Measurements from ENCODE around the gene PPP2R5C. TPM values are rescaled to one million over a fixed set of nuclear protein-coding genes. Genes with fewer than 3 reads are reported as not detected.

PPP2R5C gene
- total RNA-seq: 84.7 and 84.8 TPM in 2 replicates

DNA sequence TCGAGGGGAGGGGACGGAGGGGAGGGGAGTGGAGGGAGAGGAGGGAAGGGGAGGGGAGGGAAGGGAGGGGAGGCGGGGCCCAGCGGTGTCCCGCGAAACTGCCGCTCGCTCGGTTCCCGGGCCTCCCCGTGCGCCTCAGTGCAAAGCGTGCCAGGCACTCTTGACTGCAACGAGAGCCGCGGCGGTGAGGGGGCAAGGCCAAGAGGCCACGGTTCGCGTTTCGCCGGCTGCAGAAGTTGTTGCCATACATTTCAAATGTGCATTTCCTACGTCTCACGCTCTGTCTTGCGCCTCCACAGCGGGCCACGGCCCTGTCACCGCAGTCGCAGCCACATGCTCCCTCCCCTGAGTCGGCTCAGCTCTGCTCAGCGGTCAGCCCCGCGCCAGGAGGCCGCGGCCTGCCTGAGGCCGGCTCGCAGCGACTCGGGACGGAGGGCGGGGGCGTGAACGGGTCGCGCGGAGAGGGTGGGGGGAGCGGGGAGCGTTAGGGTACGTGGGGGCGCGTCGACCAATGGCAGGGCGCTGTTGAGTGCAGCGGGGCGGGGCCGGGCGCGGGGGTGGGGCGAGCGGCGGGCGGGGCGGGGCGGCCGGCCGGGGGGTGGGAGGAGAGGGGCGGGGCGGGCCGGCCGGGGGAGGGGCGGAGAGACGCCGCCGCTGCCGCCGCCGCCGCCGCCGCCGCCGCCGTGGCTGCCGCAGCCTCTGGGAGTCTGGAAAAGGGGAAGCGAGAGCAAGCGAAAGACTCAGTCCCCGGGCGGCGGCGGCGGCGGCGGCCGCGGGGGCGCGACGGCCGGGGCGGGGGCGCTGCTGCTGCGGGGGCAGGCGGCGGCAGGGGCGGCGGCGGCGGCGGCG is at the start of gene PPP2R5C:
Gene PPP2R5C, plus strand, starts transcription at position 678 of the 849 bp plus-strand sequence. CDS start 185 bp downstream, outside the sequence.

GRCh38 chr14:101964297-101965180 is 203.0 kb downstream of the PPP2R5C start, which contains the start of gene DYNC1H1:
DYNC1H1 (plus strand) TSS chr14:101964573; CDS start chr14:101964692, 119 bp downstream.

Other genes with a start within 250 kb of the PPP2R5C start
- gene DIO3, start 200.2 kb upstream of the PPP2R5C start, total RNA-seq: not detected in 2 replicates
- gene DYNC1H1, start 202.9 kb downstream of the PPP2R5C start, total RNA-seq: 355 and 1,135 TPM in 2 replicates

Data from nasal cavity respiratory epithelium epithelial cell of viscerocranial mucosa (primary cell).